ENCODE data around the gene SEC23A.
A peak's percentile ranks its signal among the peaks of the same experiment; 100 is the strongest.

GRCh38 chr14:38989922-38990546 lies 113.0 kb downstream of the SEC23A start:
- TF ChIP-seq POLR2A (IDR thresholded peaks at IDR 0.05; ENCODE audit: low read depth, low read length) (no peak), POLR2AphosphoS5 (IDR thresholded peaks at IDR 0.05; ENCODE audit: low read depth, low read length) (no peak), POU2F2 (IDR thresholded peaks at IDR 0.05; ENCODE audit: low read depth, low read length) (no peak), SPI1 (IDR thresholded peaks at IDR 0.05; ENCODE audit: low read depth, low read length) (peak; percentile 31; the same call in 1 of the 2 replicates), TAF1 (IDR thresholded peaks at IDR 0.05; ENCODE audit: low read depth, low read length) (no peak), PAX5 (IDR thresholded peaks at IDR 0.05; ENCODE audit: insufficient read depth, low read length, severe bottlenecking) (no peak)

Measured in GM12891 (cell line).